H9 (cell line): ENCODE data around the gene YAP1. TPM values are rescaled to one million over a fixed set of nuclear protein-coding genes. Genes with fewer than 3 reads are reported as not detected.
A peak's percentile ranks its signal among the peaks of the same experiment; 100 is the strongest.

Source experiments
- DNase-seq: peaks from one replicate; pipeline ENCODE4 v3.0.0-alpha.2; 2017
- H2AFZ ChIP-seq: one replicate; pipeline ENCODE4 v1.6.1; 2013; ENCODE audit warnings: mild to moderate bottlenecking, low read length, control low read depth, moderate library complexity
- H2AK5ac ChIP-seq: 2 replicates; pipeline ENCODE4 v1.6.1; 2013; ENCODE audit warnings: low read length, control low read depth, mixed read lengths; ENCODE audit not compliant: insufficient read length
- H2BK120ac ChIP-seq: one replicate; pipeline ENCODE4 v1.6.1; 2013; ENCODE audit warnings: low read depth, mild to moderate bottlenecking, low read length, control low read depth, inconsistent platforms; ENCODE audit not compliant: poor library complexity, severe bottlenecking
- H2BK12ac ChIP-seq: 2 replicates; pipeline ENCODE4 v1.6.1; 2013; ENCODE audit warnings: low read length, control low read depth, mixed read lengths, low read depth; ENCODE audit not compliant: insufficient read length
- H2BK15ac ChIP-seq: 2 replicates; pipeline ENCODE4 v1.6.1; 2013; ENCODE audit warnings: low read depth, low read length, control low read depth
- H2BK20ac ChIP-seq: one replicate; pipeline ENCODE4 v1.6.1; 2013; ENCODE audit warnings: low read depth, mild to moderate bottlenecking, low read length, control low read depth, inconsistent platforms; ENCODE audit not compliant: poor library complexity, severe bottlenecking
- H2BK5ac ChIP-seq: 2 replicates; pipeline ENCODE4 v1.6.1; 2013; ENCODE audit warnings: low read length, control low read depth, mixed read lengths; ENCODE audit not compliant: insufficient read length
- H3K14ac ChIP-seq: 2 replicates; pipeline ENCODE4 v1.6.1; 2013; ENCODE audit warnings: low read length, control low read depth; ENCODE audit not compliant: insufficient read depth
- H3K18ac ChIP-seq: 2 replicates; pipeline ENCODE4 v1.6.1; 2013; ENCODE audit warnings: low read depth, mild to moderate bottlenecking, mixed read lengths, low read length, control low read depth; ENCODE audit not compliant: insufficient read length
- H3K23ac ChIP-seq: 2 replicates; pipeline ENCODE4 v1.6.1; 2013; ENCODE audit warnings: low read length, control low read depth, mixed read lengths, low read depth; ENCODE audit not compliant: insufficient read length
- H3K23me2 ChIP-seq: 2 replicates; pipeline ENCODE4 v1.6.1; 2013; ENCODE audit warnings: low read depth, mild to moderate bottlenecking, mixed read lengths, low read length, control low read depth; ENCODE audit not compliant: insufficient read length, poor library complexity, severe bottlenecking
- H3K27ac ChIP-seq: 2 replicates; pipeline ENCODE4 v1.5.1; 2013; ENCODE audit warnings: low read length, control low read depth, mixed read lengths, low read depth; ENCODE audit not compliant: insufficient read length
- H3K27me3 ChIP-seq: 2 replicates; pipeline ENCODE4 v1.6.1; 2013; ENCODE audit warnings: low read length, control low read depth, inconsistent platforms; ENCODE audit not compliant: insufficient read depth
- H3K4ac ChIP-seq: 2 replicates; pipeline ENCODE4 v1.6.1; 2013; ENCODE audit warnings: low read depth, mild to moderate bottlenecking, control low read depth, inconsistent platforms, low read length, moderate library complexity
- H3K4me1 ChIP-seq: 2 replicates; pipeline ENCODE4 v1.6.1; 2013; ENCODE audit warnings: low read length, control low read depth, inconsistent platforms; ENCODE audit not compliant: insufficient read depth
- H3K4me2 ChIP-seq: 2 replicates; pipeline ENCODE4 v1.6.1; 2013; ENCODE audit warnings: low read length, control low read depth, mixed read lengths; ENCODE audit not compliant: insufficient read length, insufficient read depth
- H3K56ac ChIP-seq: 2 replicates; pipeline ENCODE4 v1.6.1; 2013; ENCODE audit warnings: low read depth, mild to moderate bottlenecking, mixed read lengths, low read length, control low read depth; ENCODE audit not compliant: insufficient read length
- H3K79me1 ChIP-seq: 2 replicates; pipeline ENCODE4 v1.6.1; 2013; ENCODE audit warnings: low read depth, mild to moderate bottlenecking, moderate library complexity, low read length, control low read depth, inconsistent platforms; ENCODE audit not compliant: insufficient read depth, poor library complexity, severe bottlenecking
- H3K79me2 ChIP-seq: 2 replicates; pipeline ENCODE4 v1.6.1; 2013; ENCODE audit warnings: low read length, control low read depth, inconsistent platforms; ENCODE audit not compliant: insufficient read depth
- H3K9ac ChIP-seq: 2 replicates; pipeline ENCODE4 v1.6.1; 2013; ENCODE audit warnings: low read length, control low read depth, mixed read lengths; ENCODE audit not compliant: insufficient read length; ENCODE audit errors: extremely low read depth
- H3K9me3 ChIP-seq: one replicate; pipeline ENCODE4 v1.6.1; 2013; ENCODE audit warnings: low read depth, low read length, inconsistent platforms; ENCODE audit not compliant: control insufficient read depth
- H3T11ph ChIP-seq: one replicate; pipeline ENCODE4 v1.6.1; 2013; ENCODE audit warnings: mild to moderate bottlenecking, low read length, control low read depth, inconsistent platforms
- H4K20me1 ChIP-seq: one replicate; pipeline ENCODE4 v1.6.1; 2013; ENCODE audit not compliant: control insufficient read depth, insufficient read length, insufficient read depth
- H4K5ac ChIP-seq: 2 replicates; pipeline ENCODE4 v1.6.1; 2013; ENCODE audit warnings: low read depth, mild to moderate bottlenecking, mixed read lengths, low read length, control low read depth; ENCODE audit not compliant: insufficient read length
- H4K8ac ChIP-seq: replicated peaks from 2 replicates; pipeline ENCODE4 v1.6.1; 2013; ENCODE audit warnings: low read length, control low read depth, mixed read lengths, low read depth; ENCODE audit not compliant: insufficient read length
- H4K91ac ChIP-seq: 2 replicates; pipeline ENCODE4 v1.6.1; 2013; ENCODE audit warnings: low read depth, mild to moderate bottlenecking, moderate library complexity, mixed read lengths, low read length, control low read depth; ENCODE audit not compliant: insufficient read length
- H3K27ac Mint-ChIP-seq, 3 experiments: 2 replicates in 2 of 3; 3 replicates in 1 of 3; pipeline ENCODE4 v1.8.0; 2020 to 2021; ENCODE audit warnings: mixed read lengths in 3 of 3, mild to moderate bottlenecking in 1 of 3, moderate library complexity in 1 of 3
- H3K27me3 Mint-ChIP-seq: 2 replicates; pipeline ENCODE4 v1.8.0; 2021; ENCODE audit warnings: low read depth, mild to moderate bottlenecking, moderate library complexity, mixed read lengths
- H3K36me3 Mint-ChIP-seq, 3 experiments: 2 replicates in 2 of 3; 3 replicates in 1 of 3; pipeline ENCODE4 v1.8.0; 2020 to 2021; ENCODE audit warnings: low read depth in 3 of 3, mixed read lengths in 3 of 3; ENCODE audit not compliant: insufficient read depth in 1 of 3
- H3K4me1 Mint-ChIP-seq, 2 experiments: 2 replicates each; pipeline ENCODE4 v1.8.0; 2020; ENCODE audit warnings: mixed read lengths in 2 of 2
- H3K4me3 Mint-ChIP-seq, 2 experiments: 2 replicates in 1 of 2; 3 replicates in 1 of 2; pipeline ENCODE4 v1.8.0; 2020 to 2021; ENCODE audit warnings: mild to moderate bottlenecking in 2 of 2, mixed read lengths in 2 of 2, moderate library complexity in 1 of 2
- H3K9me3 Mint-ChIP-seq, 2 experiments: 2 replicates in 1 of 2; 3 replicates in 1 of 2; pipeline ENCODE4 v1.8.0; 2020; ENCODE audit warnings: mild to moderate bottlenecking in 2 of 2, mixed read lengths in 2 of 2, moderate library complexity in 1 of 2
- WGBS: extraction: QIAGEN DNeasy Blood & Tissue Kit; methylation state at CpG from one replicate; pipeline ENCODE4 v1.1.7; 2013; ENCODE audit warnings: missing lambda C conversion rate, low lambda C conversion rate, mixed read lengths; ENCODE audit not compliant: insufficient read length; ENCODE audit errors: extremely low coverage; 5-methylcytosine and 5-hydroxymethylcytosine counted together
- total RNA-seq: library from RNA; stranded (reverse); gene quantifications from 2 replicates; pipeline ENCODE4 v1.2.1, GENCODE V29; 2021
- TF ChIP-seq, protein P1 (sequence below): fragments of 200-600 bp; sonication (generic); conservative IDR thresholded peaks from 3 replicates; pipeline ENCODE4 v1.8.0; 2021; ENCODE audit warnings: antibody characterized with exemption, mild to moderate bottlenecking

YAP1 gene
- total RNA-seq, 1 experiment from 2014 or later = 124 TPM

DNA sequence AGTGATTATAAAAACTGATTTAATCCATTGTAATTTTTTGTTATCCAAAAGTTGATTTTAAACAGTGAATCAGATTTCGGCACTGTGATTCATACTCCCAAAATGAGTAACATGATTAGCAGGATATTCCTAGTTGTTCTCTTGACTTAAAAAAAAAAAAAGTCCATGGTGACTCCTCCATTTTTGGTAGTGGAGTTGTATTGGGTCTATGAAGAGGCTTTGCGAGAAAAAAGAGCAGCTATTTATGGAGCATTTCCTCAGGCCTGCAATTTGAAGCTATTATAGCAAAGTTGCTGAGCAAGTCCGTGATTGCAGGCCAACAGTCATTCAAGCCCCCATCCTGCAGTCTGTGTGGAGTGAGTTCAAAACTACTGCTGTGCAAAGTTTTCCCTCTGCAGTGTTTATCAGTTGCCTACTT is 28.8 kb downstream of the YAP1 start:
- H3K14ac ChIP-seq = no peak overlapping the region
- Mint-ChIP-seq H3K4me1 (peaks cover 18 to 26% of the 10 kb centered on the region in 2 experiments), H3K4me3 (no peak overlapping the region), H3K9me3 (no peaks in the 10 kb centered on the region), H3K27ac (0 out of 7 replicates have a peak overlapping the region, but pooled peaks of 1 of the 3 experiments have one; percentile 72), H3K36me3 (peaks cover 0 to 12% (median 8%) of the 10 kb centered on the region in 3 experiments; a peak in 4 of 7 replicates), H3K27me3 (no peaks in the 10 kb centered on the region)
- H3K27me3 ChIP-seq = no peaks in the 10 kb centered on the region
- H3K9ac ChIP-seq = no peak overlapping the region
- H2BK15ac ChIP-seq = no peak overlapping the region
- no peak overlapping the region for H2BK5ac ChIP-seq
- H3K4me1 ChIP-seq = peaks cover 3% of the 10 kb centered on the region; the same call in 1 of the 2 replicates
- TF ChIP-seq, protein P1, sequence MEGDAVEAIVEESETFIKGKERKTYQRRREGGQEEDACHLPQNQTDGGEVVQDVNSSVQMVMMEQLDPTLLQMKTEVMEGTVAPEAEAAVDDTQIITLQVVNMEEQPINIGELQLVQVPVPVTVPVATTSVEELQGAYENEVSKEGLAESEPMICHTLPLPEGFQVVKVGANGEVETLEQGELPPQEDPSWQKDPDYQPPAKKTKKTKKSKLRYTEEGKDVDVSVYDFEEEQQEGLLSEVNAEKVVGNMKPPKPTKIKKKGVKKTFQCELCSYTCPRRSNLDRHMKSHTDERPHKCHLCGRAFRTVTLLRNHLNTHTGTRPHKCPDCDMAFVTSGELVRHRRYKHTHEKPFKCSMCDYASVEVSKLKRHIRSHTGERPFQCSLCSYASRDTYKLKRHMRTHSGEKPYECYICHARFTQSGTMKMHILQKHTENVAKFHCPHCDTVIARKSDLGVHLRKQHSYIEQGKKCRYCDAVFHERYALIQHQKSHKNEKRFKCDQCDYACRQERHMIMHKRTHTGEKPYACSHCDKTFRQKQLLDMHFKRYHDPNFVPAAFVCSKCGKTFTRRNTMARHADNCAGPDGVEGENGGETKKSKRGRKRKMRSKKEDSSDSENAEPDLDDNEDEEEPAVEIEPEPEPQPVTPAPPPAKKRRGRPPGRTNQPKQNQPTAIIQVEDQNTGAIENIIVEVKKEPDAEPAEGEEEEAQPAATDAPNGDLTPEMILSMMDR = no peak
- peaks cover 5% of the 10 kb centered on the region for H3K79me1 ChIP-seq
- no peak overlapping the region for H2AFZ ChIP-seq
- H3K79me2 ChIP-seq = peaks cover 17% of the 10 kb centered on the region; the same call in 1 of the 2 replicates
- no peak overlapping the region for H4K8ac ChIP-seq
- H2BK20ac ChIP-seq = no peak overlapping the region
- no peak overlapping the region for H3K23ac ChIP-seq
- H4K5ac ChIP-seq = no peak overlapping the region
- H3T11ph ChIP-seq = no peak overlapping the region
- H3K56ac ChIP-seq = no peak overlapping the region
- H2BK12ac ChIP-seq = no peak overlapping the region
- H3K27ac ChIP-seq = no peak overlapping the region
- H3K23me2 ChIP-seq = no peaks in the 10 kb centered on the region
- no peak for DNase-seq
- H3K9me3 ChIP-seq = no peaks in the 10 kb centered on the region
- no peaks in the 10 kb centered on the region for H4K20me1 ChIP-seq
- H2AK5ac ChIP-seq = no peak overlapping the region
- H3K4me2 ChIP-seq = no peak overlapping the region
- no peak overlapping the region for H3K18ac ChIP-seq
- no peak overlapping the region for H3K4ac ChIP-seq
- no peak overlapping the region for H4K91ac ChIP-seq
- H2BK120ac ChIP-seq = no peak overlapping the region
- WGBS = no CpG with 5 or more reads among the region's 3 CpGs
